K562 (cell line): ENCODE data around the gene ALG8. TPM values are rescaled to one million over a fixed set of nuclear protein-coding genes. Genes with fewer than 3 reads are reported as not detected.

Experiments used
- ATF7 ChIP-seq: fragments of 450-650 bp; IDR thresholded peaks from 2 replicates; pipeline ENCODE4 v1.7.1; 2014; ENCODE audit warnings: mild to moderate bottlenecking, moderate library complexity
- BRD4 ChIP-seq: fragments of 200-600 bp; sonication (generic); IDR thresholded peaks from 2 replicates; pipeline ENCODE4 v1.6.1; 2017; ENCODE audit warnings: inconsistent platforms
- CXXC5 ChIP-seq: fragments of 250-450 bp; sonication (Bioruptor Pico); IDR thresholded peaks from 2 replicates; pipeline ENCODE4 v1.8.0; 2022; ENCODE audit warnings: inconsistent platforms, mild to moderate bottlenecking, moderate library complexity
- DDX20 ChIP-seq: fragments of 450-650 bp; IDR thresholded peaks from 2 replicates; pipeline ENCODE4 v1.6.1; 2016; ENCODE audit warnings: missing genetic modification characterization, low read depth, mild to moderate bottlenecking, missing compliant biosample characterization, moderate library complexity
- EP400 ChIP-seq: fragments of 450-650 bp; IDR thresholded peaks from 2 replicates; pipeline ENCODE4 v1.6.1; 2017; ENCODE audit warnings: antibody characterized with exemption, mild to moderate bottlenecking, moderate library complexity
- FOXK2 ChIP-seq, 2 experiments: fragments of 450-650 bp; IDR thresholded peaks in 1 of 2; conservative IDR thresholded peaks in 1 of 2; 2 replicates each; pipeline ENCODE4 v1.6.1; 2016; ENCODE audit warnings: low read depth in 2 of 2, mild to moderate bottlenecking in 1 of 2
- HNRNPL ChIP-seq: fragments of 200-400 bp; formaldehyde crosslinking; IDR thresholded peaks from 2 replicates; pipeline ENCODE4 v1.6.1; 2017; ENCODE audit warnings: low read depth, mild to moderate bottlenecking, low read length
- JUN ChIP-seq, 2 experiments: sonication (generic) in 1 of 2; formaldehyde crosslinking in 1 of 2; IDR thresholded peaks; 2 replicates each; pipeline versions ENCODE4 v1.6.1 to v1.8.0; 2012 to 2022; ENCODE audit warnings: borderline replicate concordance in 2 of 2, mild to moderate bottlenecking in 2 of 2, improper control_type of control experiment in 1 of 2, low read depth in 1 of 2, low read length in 1 of 2, missing genetic modification reagents in 1 of 2
- KDM1A ChIP-seq, 2 experiments: fragments of 450-650 bp; IDR thresholded peaks; 2 replicates each; pipeline ENCODE4 v1.6.1; 2016; ENCODE audit warnings: mild to moderate bottlenecking in 2 of 2
- KDM5B ChIP-seq: fragments of 200-600 bp; sonication (generic); IDR thresholded peaks from 2 replicates; pipeline ENCODE4 v1.6.1; 2012; ENCODE audit warnings: low read depth, mild to moderate bottlenecking, moderate library complexity, low read length, control low read depth, inconsistent platforms; ENCODE audit not compliant: insufficient replicate concordance
- MAZ ChIP-seq, 2 experiments: fragments of 450-650 bp in 1 of 2; sonication (generic) in 1 of 2; formaldehyde crosslinking; IDR thresholded peaks in 1 of 2; conservative IDR thresholded peaks in 1 of 2; 2 replicates each; pipeline versions ENCODE4 v1.4.0 to v1.5.0; 2020; ENCODE audit warnings: mild to moderate bottlenecking in 1 of 2, missing genetic modification reagents in 1 of 2
- MECOM ChIP-seq: fragments of 250-450 bp; sonication (Bioruptor Pico); IDR thresholded peaks from 2 replicates; pipeline ENCODE4 v1.8.0; 2022; ENCODE audit warnings: inconsistent platforms
- MTA1 ChIP-seq: fragments of 450-650 bp; IDR thresholded peaks from 2 replicates; pipeline ENCODE4 v1.6.1; 2017; ENCODE audit warnings: borderline replicate concordance
- MTA2 ChIP-seq: fragments of 450-650 bp; IDR thresholded peaks from 2 replicates; pipeline ENCODE4 v1.6.1; 2016; ENCODE audit warnings: low read depth
- NFIC ChIP-seq: fragments of 450-650 bp; IDR thresholded peaks from 2 replicates; pipeline ENCODE4 v1.6.1; 2017; ENCODE audit warnings: mild to moderate bottlenecking, inconsistent platforms
- NR2C2 ChIP-seq, 2 experiments: fragments of 200-800 bp in 1 of 2; sonication (Bioruptor generic) in 1 of 2; sonication (generic) in 1 of 2; formaldehyde crosslinking in 1 of 2; IDR thresholded peaks; 2 replicates each; pipeline versions ENCODE4 v1.6.1 to v1.8.0; 2016 to 2022; ENCODE audit warnings: mild to moderate bottlenecking in 1 of 2, missing compliant biosample characterization in 1 of 2, missing genetic modification characterization in 1 of 2, missing genetic modification reagents in 1 of 2
- POU5F1 ChIP-seq: fragments of 150-350 bp; IDR thresholded peaks from 2 replicates; pipeline ENCODE4 v1.6.1; 2014; ENCODE audit warnings: borderline replicate concordance, low read length, low read depth, mild to moderate bottlenecking; ENCODE audit not compliant: partially characterized antibody
- RNF2 ChIP-seq: sonication (generic); IDR thresholded peaks from 2 replicates; pipeline ENCODE4 v1.6.1; 2016
- SNRNP70 ChIP-seq: fragments of 200-400 bp; formaldehyde crosslinking; optimal IDR thresholded peaks from 2 replicates; pipeline ENCODE3; 2017; ENCODE audit warnings: low read depth, low read length
- SRSF3 ChIP-seq: fragments of 200-400 bp; formaldehyde crosslinking; IDR thresholded peaks from 2 replicates; pipeline ENCODE4 v1.6.1; 2016; ENCODE audit warnings: mild to moderate bottlenecking, low read length, moderate library complexity; ENCODE audit not compliant: insufficient read depth
- STAT5A ChIP-seq: IDR thresholded peaks from 2 replicates; pipeline ENCODE4 v1.6.1; 2012; ENCODE audit warnings: low read length, inconsistent platforms, borderline replicate concordance
- TEAD4 ChIP-seq, 2 experiments: sonication (generic) in 1 of 2; formaldehyde crosslinking in 1 of 2; IDR thresholded peaks; 2 replicates each; pipeline versions ENCODE4 v1.6.1 to v1.8.0; 2012 to 2022; ENCODE audit warnings: borderline replicate concordance in 1 of 2, inconsistent platforms in 1 of 2, low read length in 1 of 2, mild to moderate bottlenecking in 1 of 2, missing genetic modification reagents in 1 of 2
- ZFP36 ChIP-seq: fragments of 150-350 bp; IDR thresholded peaks from 2 replicates; pipeline ENCODE4 v1.6.1; 2018; ENCODE audit warnings: low read length, low read depth; ENCODE audit not compliant: partially characterized antibody
- ZKSCAN3 ChIP-seq: fragments of 250-450 bp; sonication (Bioruptor Pico); IDR thresholded peaks from 2 replicates; pipeline ENCODE4 v1.4.0; 2020
- ZNF134 ChIP-seq: fragments of 250-450 bp; sonication (Bioruptor Pico); conservative IDR thresholded peaks from 2 replicates; pipeline ENCODE4 v1.4.0; 2020
- ZNF174 ChIP-seq: fragments of 250-450 bp; sonication (Bioruptor Pico); IDR thresholded peaks from 2 replicates; pipeline ENCODE4 v1.4.0; 2020; ENCODE audit warnings: mild to moderate bottlenecking
- ZNF197 ChIP-seq: fragments of 200-800 bp; sonication (Bioruptor generic); IDR thresholded peaks from 2 replicates; pipeline ENCODE4 v1.6.1; 2016; ENCODE audit warnings: low read depth, missing genetic modification characterization, missing compliant biosample characterization
- ZNF445 ChIP-seq: fragments of 250-450 bp; sonication (Bioruptor Pico); IDR thresholded peaks from 2 replicates; pipeline ENCODE4 v1.4.0; 2020; ENCODE audit warnings: low read depth, mild to moderate bottlenecking, moderate library complexity
- ZNF507 ChIP-seq: conservative IDR thresholded peaks from 2 replicates; pipeline ENCODE4 v1.6.1; 2017; ENCODE audit warnings: missing genetic modification characterization, missing compliant biosample characterization
- ZNF589 ChIP-seq: fragments of 200-800 bp; sonication (Bioruptor generic); IDR thresholded peaks from 2 replicates; pipeline ENCODE4 v1.6.1; 2016; ENCODE audit warnings: low read depth, missing genetic modification characterization, missing compliant biosample characterization
- polyA plus RNA-seq, 8 experiments: library from polyadenylated mRNA; depleted of rRNA in 4 of 8; stranded (reverse) in 5 of 8; unstranded in 3 of 8; fragments of >200 nt; fragmentation: Nextera tagmentation in 2 of 8; fragmentation: Illumina TruSeq in 1 of 8; extraction: Ambion mirVana in 2 of 8; extraction: Trizol in 1 of 8; gene quantifications; 2 replicates each; pipeline versions ENCODE4 v1.2.1 to v1.2.3, GENCODE V29; 2011 to 2014; ENCODE audit warnings: inconsistent platforms in 1 of 8, missing spikeins in 1 of 8
- total RNA-seq, 7 experiments: library from RNA; depleted of rRNA in 6 of 7; stranded (reverse); fragments of >200 nt in 6 of 7; fragmentation: Illumina TruSeq in 2 of 7; extraction: Trizol in 2 of 7; gene quantifications; 2 replicates each; pipeline versions ENCODE4 v1.2.1 to v1.2.3, GENCODE V29; 2011 to 2021; ENCODE audit warnings: low replicate concordance in 1 of 7

Gene ALG8
- total and polyA plus RNA-seq, 9 of the 15 experiments (the other 6 are each of a cell fraction or from before 2014, with no cell fraction given) = 59.3 to 189 (median 106) TPM

DNA sequence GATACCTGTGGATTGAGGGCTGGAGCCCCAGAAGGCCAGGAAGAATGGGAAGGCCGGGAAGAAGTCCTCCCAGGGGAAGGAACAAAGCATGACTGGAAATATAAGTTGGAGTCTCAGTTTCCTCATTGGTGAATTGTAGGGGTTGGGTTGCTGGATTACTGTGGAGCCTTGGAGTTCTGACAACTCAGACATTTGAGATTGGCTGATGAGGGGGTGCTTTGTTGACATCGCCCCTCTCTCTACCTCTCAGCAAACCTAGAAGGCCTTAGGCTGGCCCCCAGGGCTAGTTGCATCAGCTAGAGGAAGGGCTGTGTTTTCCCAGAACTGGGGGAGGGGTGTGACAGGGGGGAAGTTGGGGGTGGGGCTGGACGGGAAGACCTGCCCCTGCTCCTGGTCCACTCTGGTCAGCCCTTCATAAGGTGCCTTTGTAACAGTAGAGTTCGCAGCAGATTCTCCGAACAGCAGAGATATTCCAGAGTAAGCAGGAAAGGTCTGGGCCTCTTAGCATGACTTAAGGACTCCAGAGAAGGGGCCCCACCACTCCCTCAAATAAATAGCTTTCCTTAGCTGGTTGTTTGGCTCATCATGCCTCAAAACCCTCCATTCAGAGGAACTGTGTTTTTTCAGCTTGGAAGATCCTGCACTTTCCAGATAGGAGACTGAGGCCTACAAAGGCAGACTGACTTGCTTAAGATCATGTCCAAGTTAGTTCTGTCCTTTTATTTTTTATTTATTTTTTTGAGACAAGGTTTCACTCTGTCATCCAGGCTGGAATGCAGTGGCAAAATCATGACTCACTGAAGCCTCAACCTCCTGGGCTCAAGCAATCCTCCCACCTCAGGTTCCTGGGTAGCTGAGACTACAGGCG, 88.2 kb downstream of the ALG8 start (continued):
- peak; percentile 88 for TF ChIP-seq ZNF589 (CRISPR knock-in tag)
- peak; percentile 49; the same call in 1 of the 2 replicates for TF ChIP-seq ATF7
- peak; percentile 60; the same call in 1 of the 2 replicates for TF ChIP-seq DDX20 (tag)
- no peak for TF ChIP-seq ZKSCAN3 (CRISPR knock-in tag)
- TF ChIP-seq KDM5B = peak; percentile 59
- peak; percentile 21; the same call in 1 of the 2 replicates for TF ChIP-seq MTA2
- peak; percentile 33 to 57; a peak in 2 of 4 replicates for TF ChIP-seq MAZ (CRISPR knock-in tag; conservative IDR thresholded peaks at IDR 0.05 in 1 of 2, IDR thresholded peaks at IDR 0.05 in 1 of 2)
- peak; percentile 66; the same call in 1 of the 2 replicates for TF ChIP-seq RNF2
- peak in 1 of 2 experiments; percentile 20; a peak in 1 of 4 replicates for TF ChIP-seq KDM1A (IDR thresholded peaks at IDR 0.05)
- no peak for TF ChIP-seq ZNF445
- TF ChIP-seq ZNF174 (CRISPR knock-in tag) = no peak
- no peak; the same call in 1 of the 2 replicates for TF ChIP-seq ZNF197 (CRISPR knock-in tag)
- no peak for TF ChIP-seq NR2C2 (CRISPR knock-in tag; IDR thresholded peaks at IDR 0.05)
- peak; percentile 66 for TF ChIP-seq NR2C2 (tag; IDR thresholded peaks at IDR 0.05)
- TF ChIP-seq BRD4 = peak; percentile 90; the same call in 1 of the 2 replicates
- TF ChIP-seq EP400 = peak; percentile 80
- peak; percentile 65; the same call in 1 of the 2 replicates for TF ChIP-seq JUN (IDR thresholded peaks at IDR 0.05; ENCODE audit: borderline replicate concordance, low read depth, low read length)
- no peak for TF ChIP-seq JUN (CRISPR knock-in tag; IDR thresholded peaks at IDR 0.05; ENCODE audit: borderline replicate concordance)
- no peak for TF ChIP-seq POU5F1
- peak; percentile 73 to 80 for TF ChIP-seq FOXK2 (conservative IDR thresholded peaks at IDR 0.05 in 1 of 2, IDR thresholded peaks at IDR 0.05 in 1 of 2; ENCODE audit: low read depth in 2 of 2)
- TF ChIP-seq ZFP36 = no peak
- TF ChIP-seq SRSF3 = no peak
- TF ChIP-seq NFIC = no peak
- TF ChIP-seq MTA1 = 0 out of 2 replicates have a peak, but pooled peaks have one; percentile 49
- no peak for TF ChIP-seq ZNF134 (CRISPR knock-in tag)
- peak; percentile 70; the same call in 1 of the 2 replicates for TF ChIP-seq MECOM (CRISPR knock-in tag)
- no peak for TF ChIP-seq SNRNP70
- peak; percentile 85 for TF ChIP-seq STAT5A
- TF ChIP-seq TEAD4 (IDR thresholded peaks at IDR 0.05; ENCODE audit: low read length) = peak; percentile 62
- no peak for TF ChIP-seq TEAD4 (CRISPR knock-in tag; IDR thresholded peaks at IDR 0.05; ENCODE audit: borderline replicate concordance)
- TF ChIP-seq ZNF507 (tag) = no peak
- TF ChIP-seq HNRNPL = no peak
- no peak; the same call in 1 of the 2 replicates for TF ChIP-seq CXXC5 (CRISPR knock-in tag)
